Retinal pigment epithelial cell (primary cell): ENCODE data around the gene GNRH2.
"Not testable (repeated sequence)": the region's sequence is repeated elsewhere in the genome, so short reads cannot be mapped to it uniquely, and the experiment has no call there.

Source experiments
- DNase-seq: peaks from one replicate; pipeline ENCODE4 v3.0.0-alpha.2; 2010; ENCODE audit warnings: low read depth
- H3K4me3 ChIP-seq: 2 replicates; pipeline ENCODE4 v1.5.1; 2011; ENCODE audit warnings: mild to moderate bottlenecking, low read length, control low read depth, moderate library complexity
- TF ChIP-seq, protein P1 (sequence below): conservative IDR thresholded peaks from 2 replicates; pipeline ENCODE4 v1.5.1; 2011; ENCODE audit warnings: low read depth, low read length, control low read depth, inconsistent platforms

Gene GNRH2

DNA sequence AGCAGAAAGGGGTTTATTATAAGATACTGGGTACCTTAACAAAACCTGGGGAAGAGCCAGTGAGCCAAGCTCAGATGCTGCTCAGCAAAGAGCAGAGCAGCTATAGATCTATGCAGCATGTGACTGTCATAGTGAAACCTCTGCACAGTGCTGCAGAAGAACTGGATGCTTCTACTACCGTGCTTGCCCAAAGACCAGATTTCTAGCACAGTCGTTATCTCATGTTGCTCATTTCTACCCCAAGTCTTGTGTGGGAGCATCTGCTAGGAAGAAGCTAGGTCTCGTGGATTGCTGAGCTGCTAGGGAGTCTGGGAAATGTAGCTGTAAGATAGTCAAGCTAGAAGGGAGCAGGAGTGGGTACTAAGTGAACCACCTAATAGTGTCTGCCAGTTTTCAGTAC is 31.7 kb upstream of the GNRH2 start:
- TF ChIP-seq, protein P1, sequence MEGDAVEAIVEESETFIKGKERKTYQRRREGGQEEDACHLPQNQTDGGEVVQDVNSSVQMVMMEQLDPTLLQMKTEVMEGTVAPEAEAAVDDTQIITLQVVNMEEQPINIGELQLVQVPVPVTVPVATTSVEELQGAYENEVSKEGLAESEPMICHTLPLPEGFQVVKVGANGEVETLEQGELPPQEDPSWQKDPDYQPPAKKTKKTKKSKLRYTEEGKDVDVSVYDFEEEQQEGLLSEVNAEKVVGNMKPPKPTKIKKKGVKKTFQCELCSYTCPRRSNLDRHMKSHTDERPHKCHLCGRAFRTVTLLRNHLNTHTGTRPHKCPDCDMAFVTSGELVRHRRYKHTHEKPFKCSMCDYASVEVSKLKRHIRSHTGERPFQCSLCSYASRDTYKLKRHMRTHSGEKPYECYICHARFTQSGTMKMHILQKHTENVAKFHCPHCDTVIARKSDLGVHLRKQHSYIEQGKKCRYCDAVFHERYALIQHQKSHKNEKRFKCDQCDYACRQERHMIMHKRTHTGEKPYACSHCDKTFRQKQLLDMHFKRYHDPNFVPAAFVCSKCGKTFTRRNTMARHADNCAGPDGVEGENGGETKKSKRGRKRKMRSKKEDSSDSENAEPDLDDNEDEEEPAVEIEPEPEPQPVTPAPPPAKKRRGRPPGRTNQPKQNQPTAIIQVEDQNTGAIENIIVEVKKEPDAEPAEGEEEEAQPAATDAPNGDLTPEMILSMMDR = no peak
- H3K4me3 ChIP-seq = no peak overlapping the region
- no peak for DNase-seq

DNA sequence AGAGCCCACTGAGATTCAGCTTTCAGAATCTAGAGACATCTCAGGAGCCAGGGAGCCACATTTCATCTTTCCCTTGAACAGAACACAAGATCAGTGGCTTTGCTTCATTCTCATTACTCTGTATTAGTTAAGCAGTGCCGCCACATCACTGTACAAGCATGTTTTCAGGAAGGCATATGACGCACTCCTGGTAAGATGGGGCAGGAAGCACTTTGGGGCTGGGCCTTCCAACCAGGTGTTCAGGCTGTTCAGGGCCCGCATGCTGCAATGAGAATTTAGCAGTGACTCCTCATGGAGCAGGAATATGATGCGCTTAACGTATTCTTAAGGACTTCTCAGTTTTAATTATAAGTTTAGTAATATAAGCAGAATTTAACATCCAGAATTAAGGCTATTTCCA is 29.7 kb upstream of the GNRH2 start:
- no peak for DNase-seq
- H3K4me3 ChIP-seq = no peak overlapping the region
- TF ChIP-seq, protein P1 = no peak

GRCh38 chr20:3014179-3014578 is 29.2 kb upstream of the GNRH2 start:
- DNase-seq = no peak
- H3K4me3 ChIP-seq = no peak overlapping the region
- TF ChIP-seq, protein P1 = no peak

- TF ChIP-seq, protein P1 = no peak
- no peak for DNase-seq
- H3K4me3 ChIP-seq = no peak overlapping the region
These were observed 28.8 kb upstream of the GNRH2 start for GRCh38 chr20:3014662-3015061.

DNA sequence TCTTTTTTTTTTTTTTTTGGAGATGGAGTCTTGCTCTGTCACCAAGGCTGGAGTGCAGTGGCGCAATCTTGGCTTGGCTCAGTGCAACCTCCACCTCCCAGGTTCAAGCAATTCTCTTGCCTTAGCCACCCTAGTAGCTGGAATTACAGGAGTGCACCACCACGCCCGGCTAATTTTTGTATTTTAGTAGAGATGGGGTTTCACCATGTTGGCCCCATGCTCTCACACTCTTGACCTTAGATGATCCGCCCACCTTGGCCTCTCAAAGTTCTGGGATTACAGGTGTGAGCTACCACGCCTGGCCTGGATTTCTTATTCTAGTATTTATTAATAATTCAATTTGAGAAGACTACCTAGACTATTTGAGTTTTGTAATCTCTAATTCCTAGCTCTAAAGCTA is 28.1 kb upstream of the GNRH2 start:
- DNase-seq, H3K4me3 ChIP-seq: not testable (repeated sequence)

GRCh38 chr20:3021327-3021726 is 22.1 kb upstream of the GNRH2 start:
- DNase-seq = no peak
- TF ChIP-seq, protein P1 = no peak
- H3K4me3 ChIP-seq = no peak overlapping the region

GRCh38 chr20:3021777-3022176 is 21.6 kb upstream of the GNRH2 start:
- TF ChIP-seq, protein P1 = no peak
- H3K4me3 ChIP-seq = no peak overlapping the region

DNA sequence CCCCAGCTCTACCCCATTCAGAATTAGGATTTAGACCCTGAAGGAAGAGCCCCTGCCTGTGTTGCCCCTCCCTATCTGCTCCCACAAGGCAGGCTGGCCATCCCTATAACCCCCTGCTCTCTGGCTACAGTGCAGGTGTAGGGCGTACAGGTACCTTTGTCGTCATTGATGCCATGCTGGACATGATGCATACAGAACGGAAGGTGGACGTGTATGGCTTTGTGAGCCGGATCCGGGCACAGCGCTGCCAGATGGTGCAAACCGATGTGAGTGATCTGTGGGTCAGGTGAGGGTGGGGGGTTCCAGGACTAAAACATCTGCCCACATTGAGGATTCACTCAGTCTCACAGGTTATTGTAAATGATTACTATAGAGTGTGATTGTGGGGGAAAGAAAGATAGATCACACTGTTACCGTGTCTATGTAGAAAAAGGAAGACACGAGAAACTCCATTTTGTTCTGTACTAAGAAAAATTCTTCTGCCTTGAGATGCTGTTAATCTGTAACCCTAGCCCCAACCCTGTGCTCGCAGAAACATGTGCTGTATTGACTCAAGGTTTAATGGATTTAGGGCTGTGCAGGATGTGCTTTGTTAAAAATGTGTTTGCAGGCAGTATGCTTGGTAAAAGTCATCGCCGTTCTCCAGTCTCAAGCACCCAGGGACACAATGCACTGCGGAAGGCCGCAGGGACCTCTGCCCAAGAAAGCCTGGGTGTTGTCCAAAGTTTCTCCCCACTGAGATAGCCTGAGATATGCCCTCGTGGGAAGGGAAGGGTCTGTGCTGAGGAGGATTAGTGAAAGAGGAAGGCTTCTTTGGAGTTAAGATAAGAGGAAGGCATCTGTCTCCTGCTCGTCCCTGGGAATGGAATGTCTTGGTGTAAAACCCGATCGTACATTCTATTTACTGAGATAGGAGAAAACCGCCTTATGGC is 20.6 kb upstream of the GNRH2 start:
- H3K4me3 ChIP-seq, DNase-seq: not testable (repeated sequence)

More at GRCh38 chr20:3021777-3022176, 21.6 kb upstream of the GNRH2 start:
- no peak for DNase-seq
